GM19239 (cell line): Measurements from ENCODE around the gene SFXN2.
A peak's percentile ranks its signal among the peaks of the same experiment; 100 is the strongest.
"Not testable (repeated sequence)": the region's sequence is repeated elsewhere in the genome, so short reads cannot be mapped to it uniquely, and the experiment has no call there.

Experiments
- DNase-seq: peaks from one replicate; pipeline ENCODE4 v3.0.0; 2011; ENCODE audit warnings: low spot score; ENCODE audit not compliant: insufficient read length
- FAIRE-seq: peaks from 2 replicates; lab custom pipeline; 2011; peaks lifted over from hg19 to GRCh38; lab: Jason Lieb, UNC

SFXN2 gene

DNA sequence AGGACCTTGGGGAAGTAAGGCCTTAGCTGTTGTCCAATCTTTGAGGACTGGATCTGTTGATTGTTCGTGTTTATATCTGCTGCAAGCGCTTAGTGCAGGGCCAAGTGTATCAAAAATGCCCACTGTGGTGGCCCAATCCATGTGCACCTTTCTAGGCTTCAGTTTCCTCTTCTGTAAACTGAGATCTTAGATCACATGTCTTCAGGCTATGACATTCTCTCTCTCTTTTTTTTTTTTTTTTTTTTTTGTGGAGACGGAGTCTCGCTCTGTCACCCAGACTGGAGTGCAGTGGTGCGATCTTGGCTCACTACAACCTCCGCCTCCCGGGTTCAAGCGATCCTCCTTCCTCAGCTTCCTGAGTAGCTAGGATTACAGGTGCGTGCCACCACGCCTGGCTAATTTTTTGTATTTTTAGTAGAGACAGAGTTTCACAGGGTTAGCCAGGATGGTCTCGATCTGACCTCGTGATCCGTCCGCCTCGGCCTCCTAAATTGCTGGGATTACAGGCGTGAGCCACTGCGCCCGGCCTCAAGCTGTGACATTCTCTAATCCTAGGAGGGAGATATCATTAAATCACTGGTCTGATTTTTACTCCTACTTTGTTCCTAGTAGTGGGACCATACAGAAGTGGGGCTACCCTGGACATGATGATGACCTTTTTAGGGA, 2.6 kb downstream of the SFXN2 start:
- DNase-seq, FAIRE-seq: not testable (repeated sequence)

DNA sequence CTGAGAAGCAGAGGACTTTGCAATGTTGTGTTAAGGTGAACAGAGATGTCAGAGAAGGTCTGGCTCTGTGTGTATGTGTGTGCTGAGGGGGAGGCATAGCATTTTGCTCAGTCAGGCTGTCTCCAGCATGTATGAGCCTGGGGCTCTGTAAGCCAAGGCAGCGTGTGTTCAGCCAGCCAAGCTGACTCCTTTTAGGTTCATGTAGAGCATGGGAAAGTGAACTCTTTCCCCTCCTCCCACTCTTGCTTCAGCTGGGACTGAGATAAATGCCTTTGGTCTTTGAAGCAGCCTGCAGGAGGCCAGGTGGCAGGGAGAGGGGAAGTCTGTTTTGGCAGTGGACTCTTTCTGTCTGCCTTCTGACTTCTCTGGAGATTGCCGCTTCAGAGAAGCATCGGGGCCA, 3.8 kb downstream of the SFXN2 start:
- FAIRE-seq (no peak), DNase-seq (no peak)

DNA sequence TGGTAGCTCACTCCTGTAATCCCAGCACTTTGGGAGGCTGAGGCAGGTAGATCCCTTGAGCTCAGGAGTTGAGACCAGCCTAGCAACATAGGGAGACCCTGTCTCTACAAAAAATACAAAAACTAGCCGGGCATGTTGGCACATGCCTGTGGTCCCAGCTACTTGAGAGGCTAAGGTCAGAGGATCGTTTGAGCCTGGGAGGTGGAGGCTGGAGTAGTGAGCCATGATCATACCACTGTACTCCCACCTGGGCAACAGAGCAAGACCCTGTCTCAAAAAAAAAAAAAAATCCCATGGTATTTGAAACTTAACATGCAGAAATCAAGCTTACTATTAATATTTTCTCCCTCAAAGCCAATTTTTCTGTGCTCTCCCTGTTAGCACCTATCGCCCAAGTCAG, 5.9 kb downstream of the SFXN2 start:
- no peak for FAIRE-seq

DNA sequence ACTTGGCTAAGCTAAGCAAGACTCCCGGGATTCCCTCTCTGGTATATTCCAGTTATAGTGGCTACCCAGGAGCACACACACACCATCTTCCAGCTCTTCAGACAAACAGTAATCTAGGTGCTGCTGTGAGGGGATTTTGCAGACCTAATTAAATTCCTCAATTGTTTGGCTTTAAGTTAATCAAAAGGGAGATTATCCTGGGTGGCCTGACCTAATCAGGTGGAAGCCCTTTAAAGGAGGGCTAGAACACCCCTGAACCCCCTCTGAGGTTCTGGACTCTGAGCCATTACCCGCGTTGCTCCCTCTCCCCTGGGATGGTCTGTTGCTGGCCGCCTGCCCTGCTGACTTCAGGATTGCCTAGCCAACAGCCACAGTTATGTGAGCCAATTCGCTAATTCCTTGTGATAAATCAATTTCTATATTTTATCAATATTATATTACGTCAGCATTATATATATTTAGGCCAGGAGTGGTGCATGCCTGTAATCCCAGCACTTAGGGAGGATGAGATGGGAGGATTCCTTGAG, 6.4 kb downstream of the SFXN2 start:
- DNase-seq (no peak), FAIRE-seq (no peak)

More for the DNA sequence above, 5.9 kb downstream of the SFXN2 start:
- no peak for DNase-seq

DNA sequence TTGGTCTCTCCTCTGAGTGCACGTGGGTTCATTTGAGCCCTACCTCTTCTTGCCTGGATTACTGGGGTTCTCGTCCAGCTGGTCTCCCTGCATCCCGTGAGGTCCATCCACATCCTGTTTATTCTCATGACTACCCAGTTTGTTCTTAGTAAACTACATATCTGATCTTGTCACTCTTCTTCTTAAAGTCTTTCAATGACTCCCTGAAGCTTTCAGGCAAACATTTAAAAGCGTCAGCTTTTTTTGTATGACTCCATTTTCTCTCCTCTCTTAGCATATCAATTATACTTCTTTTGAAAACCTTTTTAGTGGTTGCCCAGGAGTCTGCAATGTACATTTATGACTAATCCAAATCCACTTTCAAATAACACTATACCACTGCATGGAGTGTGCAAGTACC, 7.5 kb downstream of the SFXN2 start:
- FAIRE-seq: no peak
- no peak for DNase-seq

DNA sequence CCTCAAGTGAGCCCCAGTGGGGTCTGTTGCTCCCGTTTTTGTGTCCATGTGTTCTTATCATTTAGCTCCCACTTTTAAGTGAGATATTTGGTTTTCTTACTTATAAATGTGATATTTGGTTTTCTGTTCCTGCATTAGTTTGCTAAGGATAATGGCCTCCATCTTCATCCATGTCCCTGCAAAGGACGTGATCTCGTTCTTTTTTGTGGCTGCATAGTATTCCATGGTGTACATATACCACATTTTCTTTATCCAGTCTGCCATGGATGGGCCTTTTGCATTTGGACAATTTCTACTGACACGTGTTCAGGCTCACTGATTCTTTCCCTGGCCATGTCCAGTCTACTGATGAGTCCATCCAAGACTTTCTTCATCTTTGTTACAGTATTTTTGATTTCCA, 9.6 kb downstream of the SFXN2 start:
- FAIRE-seq: no peak

DNA sequence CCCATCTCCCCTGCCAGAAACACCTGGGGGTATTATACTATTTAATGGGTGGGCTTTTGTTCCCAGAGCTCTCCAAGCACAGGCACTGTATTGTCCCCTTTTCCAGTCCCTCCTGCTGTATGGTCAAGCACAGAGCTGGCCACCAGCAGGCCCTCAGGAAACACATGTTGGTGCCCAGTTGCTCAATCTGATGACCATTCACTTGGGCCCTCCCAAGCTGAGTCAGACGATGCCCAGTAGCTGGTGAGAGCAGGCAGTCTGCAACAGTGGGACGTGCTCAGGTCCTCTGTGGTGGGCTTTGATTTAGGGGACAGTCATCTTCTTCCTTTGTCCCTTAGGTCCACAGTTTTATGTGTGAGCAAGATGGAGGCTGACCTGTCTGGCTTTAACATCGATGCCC, 11.8 kb downstream of the SFXN2 start:
- FAIRE-seq (no peak), DNase-seq (no peak)

More for the DNA sequence above, 9.6 kb downstream of the SFXN2 start:
- DNase-seq: no peak

DNA sequence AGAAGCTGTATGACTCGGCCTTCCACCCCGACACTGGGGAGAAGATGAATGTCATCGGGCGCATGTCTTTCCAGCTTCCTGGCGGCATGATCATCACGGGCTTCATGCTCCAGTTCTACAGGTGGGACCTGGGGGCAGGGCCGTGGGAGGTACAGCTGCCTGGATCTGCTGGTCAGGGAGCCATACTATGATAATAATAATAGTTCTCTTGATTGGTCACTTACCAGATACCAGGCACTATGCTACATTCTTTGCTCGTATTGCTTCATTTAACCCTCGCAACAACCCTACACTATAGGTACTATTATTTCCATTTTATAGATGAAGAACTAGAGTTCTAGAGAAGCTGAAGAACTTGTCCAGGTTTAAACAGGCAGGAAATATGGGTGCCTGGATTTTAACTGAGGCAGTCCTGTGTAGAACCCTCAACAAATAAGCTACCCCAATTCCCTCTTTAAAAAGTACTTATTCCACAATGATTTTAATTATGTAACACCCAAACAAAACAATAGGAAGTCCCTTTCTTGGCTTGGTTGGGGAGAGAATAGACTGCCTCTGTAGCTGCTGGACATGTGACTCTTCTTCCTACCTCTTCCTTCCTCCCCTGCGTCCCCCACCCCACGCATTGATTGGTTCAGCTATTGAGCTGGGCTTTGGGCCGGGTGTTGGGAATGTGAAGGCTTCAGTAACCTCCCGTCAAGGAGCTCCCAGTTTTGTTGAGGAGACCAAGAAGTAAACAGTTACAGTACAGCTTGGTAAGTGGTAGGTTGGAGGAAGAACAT, 12.8 kb downstream of the SFXN2 start:
- DNase-seq (no peak), FAIRE-seq (no peak)

DNA sequence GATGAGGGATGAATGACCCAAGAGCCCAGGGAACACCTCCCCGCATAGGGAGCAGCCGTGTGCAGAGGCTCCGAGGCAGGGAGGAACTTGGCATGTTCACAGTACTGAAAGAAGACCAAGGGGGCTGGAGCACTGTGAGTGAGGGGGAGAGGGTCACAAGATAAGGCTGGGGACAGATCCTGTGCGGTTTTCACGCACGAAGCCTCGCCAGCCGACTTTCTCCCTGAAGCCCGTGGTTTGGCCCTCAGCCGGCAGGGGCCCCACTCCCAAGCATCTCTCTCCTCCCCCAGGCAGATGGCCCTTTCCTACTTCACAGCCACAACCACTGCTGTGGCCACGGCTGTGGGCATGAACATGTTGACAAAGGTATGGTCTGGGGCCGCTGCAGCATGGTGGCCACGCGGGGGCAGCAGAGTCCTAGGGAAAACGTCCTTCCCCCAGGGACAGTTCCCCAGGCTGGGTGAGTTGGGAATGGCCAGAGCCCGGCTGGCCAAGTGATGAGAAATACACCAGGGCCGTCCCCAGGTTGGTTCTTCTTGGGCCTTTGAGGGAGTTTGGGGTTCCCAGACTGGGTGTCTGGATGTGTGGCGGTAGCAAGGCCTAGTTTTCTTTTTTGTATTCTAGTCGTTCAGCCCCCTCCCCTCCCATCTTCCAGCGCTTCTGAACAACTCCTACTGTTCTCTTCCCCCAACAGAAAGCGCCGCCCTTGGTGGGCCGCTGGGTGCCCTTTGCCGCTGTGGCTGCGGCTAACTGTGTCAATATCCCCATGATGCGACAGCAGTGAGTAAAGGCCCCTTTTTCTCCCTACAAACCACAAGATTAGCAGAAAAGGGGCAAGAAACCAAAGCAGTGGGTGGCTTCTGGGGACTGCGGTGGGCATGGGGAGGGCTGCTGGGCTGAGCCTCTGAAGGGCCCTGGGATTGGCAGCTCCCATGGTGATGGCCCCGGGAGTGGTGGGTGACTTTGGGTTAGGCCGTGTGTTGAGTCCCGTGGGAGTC, 14.9 kb downstream of the SFXN2 start:
- FAIRE-seq (peak; percentile 73), DNase-seq (no peak)

DNA sequence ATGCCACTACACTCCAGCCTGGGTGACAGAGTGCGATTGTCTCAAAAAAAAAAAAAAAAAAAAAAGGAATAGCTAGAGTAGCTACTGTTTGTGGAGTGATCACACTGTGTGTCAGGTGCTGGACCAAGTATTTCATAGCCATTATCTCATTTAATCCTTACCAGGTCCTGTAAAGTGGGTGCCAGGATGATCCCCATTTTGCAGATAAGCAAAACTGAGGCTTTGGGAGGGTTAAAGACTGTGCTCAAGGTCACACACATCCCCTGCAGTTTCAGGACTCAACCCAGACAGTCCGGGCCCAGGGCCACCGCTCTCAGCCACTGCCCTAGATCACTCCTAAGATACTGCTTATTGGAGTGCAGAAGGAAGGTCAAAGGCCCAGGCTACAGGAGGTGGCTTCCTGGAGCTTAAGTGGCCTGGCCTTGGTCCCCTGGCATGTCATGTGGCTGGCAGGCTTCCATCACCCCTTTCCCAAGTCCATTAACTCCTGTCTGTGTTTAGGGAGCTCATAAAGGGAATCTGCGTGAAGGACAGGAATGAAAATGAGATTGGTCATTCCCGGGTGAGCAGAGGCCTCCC, 16.9 kb downstream of the SFXN2 start:
- DNase-seq (no peak), FAIRE-seq (no peak)

DNA sequence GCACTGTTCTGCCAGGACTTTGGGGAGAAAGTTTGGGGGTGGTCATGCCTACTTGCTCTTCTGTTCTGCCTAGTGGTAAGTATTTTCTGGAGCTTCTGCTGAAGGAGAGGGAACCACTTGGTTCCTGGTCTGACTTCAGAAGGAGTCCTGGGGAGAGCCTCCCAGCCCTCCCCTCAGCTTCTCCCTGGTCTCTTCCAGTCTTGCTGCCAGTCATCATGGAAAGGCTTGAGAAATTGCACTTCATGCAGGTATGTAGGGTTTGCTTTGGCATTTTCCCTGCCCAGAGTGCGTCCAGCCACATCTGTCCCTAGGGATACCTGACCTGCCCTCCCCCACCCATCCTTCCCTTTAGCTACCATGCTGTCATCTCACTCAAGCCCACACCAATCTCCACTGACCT, 18.2 kb downstream of the SFXN2 start:
- no peak for FAIRE-seq
- no peak for DNase-seq

DNA sequence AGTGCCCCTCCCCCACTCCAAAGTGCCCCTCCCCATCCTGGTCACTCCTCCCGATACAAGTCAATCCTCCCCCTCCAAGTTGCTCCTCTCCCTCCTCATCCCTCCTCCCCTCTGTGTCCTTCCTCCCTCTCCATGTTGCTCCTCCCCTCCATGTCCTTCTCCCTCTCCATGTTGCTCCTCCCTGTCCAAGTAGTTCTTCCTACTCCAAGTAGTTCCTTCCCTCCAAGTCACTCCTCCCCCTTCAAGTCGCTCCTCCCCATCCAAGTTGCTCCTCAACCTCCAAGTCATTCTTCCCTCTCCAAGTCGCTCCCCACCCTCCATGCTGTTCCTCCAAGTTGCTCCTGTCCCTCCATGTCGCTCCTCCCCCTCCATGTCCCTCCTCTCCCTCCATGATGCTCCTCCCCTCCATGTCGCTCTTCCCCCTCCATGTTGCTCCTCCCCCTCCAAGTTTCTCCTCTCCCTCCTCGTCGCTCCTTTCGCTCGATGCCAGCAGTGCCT, 20.7 kb downstream of the SFXN2 start:
- FAIRE-seq (no peak), DNase-seq (no peak)

DNA sequence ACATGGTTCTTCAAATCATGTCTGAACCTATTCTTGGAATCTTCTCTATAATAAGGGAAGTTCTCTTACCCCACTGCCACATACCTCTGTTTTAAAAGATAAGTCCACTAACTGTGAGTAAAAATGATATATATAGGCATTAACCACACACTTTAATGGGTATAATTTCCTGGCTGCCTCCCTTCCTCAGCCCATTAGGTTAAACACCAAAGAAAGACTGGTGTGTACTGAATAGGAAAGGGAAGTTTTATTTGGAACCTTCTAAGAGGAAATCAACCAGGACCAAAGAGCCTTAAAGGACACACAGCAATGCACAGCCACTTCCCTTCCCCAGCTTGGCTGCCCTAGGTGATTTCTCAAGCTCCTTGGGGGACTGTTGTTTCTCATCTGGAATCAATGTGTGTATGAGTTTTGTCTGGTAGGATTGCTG, 24.3 kb downstream of the SFXN2 start:
- no peak for FAIRE-seq
- no peak for DNase-seq

DNA sequence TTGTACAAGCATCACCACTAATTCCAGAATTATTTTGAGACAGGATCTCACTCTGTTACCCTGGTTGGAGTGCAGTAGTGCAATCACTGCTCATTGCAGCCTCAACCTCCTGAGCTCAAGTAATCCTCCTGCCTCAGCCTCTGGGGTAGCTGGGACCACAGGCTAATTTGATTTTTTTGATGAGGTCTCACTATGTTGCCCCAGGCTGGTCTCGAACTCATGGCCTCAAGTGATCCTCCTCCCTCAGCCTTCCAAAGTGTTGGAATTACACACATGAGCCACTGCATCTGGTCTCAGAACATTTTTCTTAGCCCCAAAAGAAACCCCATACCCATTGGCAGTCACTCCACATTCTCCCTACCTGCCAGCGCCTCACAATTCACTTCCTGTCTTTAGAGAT, 25.8 kb downstream of the SFXN2 start:
- FAIRE-seq (no peak), DNase-seq (no peak)

DNA sequence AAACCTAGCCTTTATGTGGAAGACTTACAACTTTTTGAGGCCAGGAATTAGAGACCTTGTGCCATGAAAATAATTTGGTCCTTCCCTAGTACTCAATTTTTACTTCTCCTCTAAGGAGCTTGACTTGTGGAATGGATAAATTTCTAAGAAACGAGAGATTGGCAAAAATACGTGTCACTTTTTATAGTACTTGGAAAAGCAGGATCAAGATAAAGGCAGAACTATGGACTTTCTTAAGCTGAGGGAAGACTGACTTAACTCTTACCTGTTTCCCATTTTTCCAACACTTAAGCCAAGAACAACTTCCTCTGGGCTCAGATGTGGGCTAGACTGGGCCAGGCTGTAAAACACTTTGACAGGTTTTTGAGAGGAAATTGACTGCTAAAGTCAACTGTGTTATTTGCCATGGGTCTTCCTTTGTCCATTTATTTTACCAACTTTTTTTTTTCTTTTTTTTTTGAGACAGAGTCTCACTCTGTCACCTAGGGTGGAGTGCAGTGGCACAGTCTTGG, 27.3 kb downstream of the SFXN2 start:
- DNase-seq (no peak), FAIRE-seq (no peak)

DNA sequence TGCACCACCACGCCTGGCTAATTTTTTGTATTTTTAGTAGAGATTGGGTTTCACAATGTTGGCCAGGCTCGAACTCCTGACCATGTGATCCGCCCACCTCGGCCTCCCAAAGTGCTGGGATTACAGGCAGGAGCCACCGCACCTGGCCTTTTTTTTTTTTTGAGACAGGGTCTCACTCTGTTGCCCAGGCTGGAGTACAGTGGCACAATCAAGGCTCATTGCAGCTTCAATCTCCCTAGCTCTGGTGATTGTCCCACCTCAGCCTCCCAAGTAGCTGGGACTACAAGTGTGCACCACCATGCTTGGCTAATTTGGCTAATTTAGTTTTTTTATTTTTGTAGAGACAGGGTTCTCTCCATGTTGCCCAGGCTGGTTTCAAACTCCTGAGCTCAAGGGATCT, 27.9 kb downstream of the SFXN2 start:
- FAIRE-seq, DNase-seq: not testable (repeated sequence)

DNA sequence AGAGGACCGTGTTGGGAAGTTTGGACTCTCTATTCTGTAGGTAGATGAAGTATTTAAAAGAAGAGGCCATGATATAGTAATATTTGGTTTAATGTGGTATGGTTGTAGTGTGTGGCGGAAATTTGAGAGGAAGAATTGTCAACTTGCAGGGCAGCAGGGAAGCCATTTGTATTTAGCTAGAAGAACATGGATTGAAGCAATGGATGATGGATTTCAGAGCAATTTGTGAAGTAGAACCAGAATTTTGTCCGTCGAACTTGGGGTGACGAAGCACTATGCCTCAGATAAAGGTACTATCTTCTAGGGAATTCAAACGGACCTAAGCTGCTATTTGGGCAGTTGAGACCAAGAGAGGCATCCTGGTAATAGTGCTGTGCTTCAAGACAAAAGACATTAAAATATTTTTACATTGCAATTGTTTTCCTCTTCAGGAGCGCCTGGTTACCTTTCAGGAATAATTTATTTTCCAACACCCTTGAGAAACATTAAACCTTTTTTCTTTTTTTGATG, 28.7 kb downstream of the SFXN2 start:
- no peak for FAIRE-seq
- no peak for DNase-seq

DNA sequence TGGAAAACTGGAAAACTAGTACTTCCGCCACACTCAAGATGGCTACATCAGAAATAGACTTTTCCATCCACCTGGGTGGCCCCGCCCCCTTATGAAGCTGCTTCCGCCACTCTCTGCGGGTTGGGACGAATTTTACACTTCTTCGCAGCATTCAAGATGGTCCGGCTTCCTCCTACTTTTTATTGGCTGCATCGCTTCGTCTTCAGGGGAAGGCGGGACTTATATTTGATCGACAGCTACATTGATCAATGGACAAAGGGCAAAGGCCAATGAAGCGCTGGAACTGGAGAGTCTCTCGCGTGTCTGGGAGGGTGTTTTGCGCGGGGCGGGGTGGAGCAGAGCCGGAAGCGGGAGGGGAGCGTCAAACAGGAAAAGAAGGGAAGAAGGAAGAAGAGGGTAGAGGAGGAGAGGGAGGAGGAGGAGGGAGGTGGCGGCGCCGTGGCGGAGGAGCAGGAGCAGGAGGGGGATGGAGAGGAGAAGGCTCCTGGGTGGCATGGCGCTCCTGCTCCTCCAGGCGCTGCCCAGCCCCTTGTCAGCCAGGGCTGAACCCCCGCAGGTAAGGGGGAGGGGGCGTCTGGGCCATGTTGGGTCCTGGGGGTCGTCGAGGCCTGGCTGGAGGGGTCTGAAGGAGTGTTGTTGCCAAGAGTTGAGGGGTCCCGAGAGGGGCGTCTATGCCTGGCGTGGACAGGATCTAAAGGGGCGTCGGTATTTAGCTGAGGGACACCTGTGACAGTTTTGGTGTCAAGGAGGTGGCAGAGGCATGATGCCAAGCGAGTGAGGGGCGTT, 29.3 kb downstream of the SFXN2 start, which contains the start of gene WBP1L:
TSS of gene WBP1L (plus strand) at position 361 of the 786 bp plus-strand sequence. CDS start at position 467, 106 bp downstream.
- DNase-seq: peak; percentile 91
- FAIRE-seq: peak; percentile 99
